AML-193 (cell line): ENCODE measurements around the gene ZNF300.
"Not testable (repeated sequence)": the region's sequence is repeated elsewhere in the genome, so short reads cannot be mapped to it uniquely, and the experiment has no call there.

Source experiments
- DNase-seq, 2 experiments: peaks; one replicate each; lab custom pipeline; 2025; lab: John Stamatoyannopoulos, UW

Gene ZNF300

GRCh38 chr5:150904479-150905311 is at the start of gene ZNF300:
Gene ZNF300, minus strand, starts transcription at chr5:150904980. Its CDS starts 1,825 bp downstream, at chr5:150903155.
- DNase-seq: no peak

GRCh38 chr5:150948539-150948938 is 43.8 kb upstream of the ZNF300 start:
- no peak for DNase-seq

GRCh38 chr5:150946351-150946905 is 41.6 kb upstream of the ZNF300 start:
- no peak for DNase-seq

GRCh38 chr5:150945947-150946346 is 41.2 kb upstream of the ZNF300 start:
- no peak for DNase-seq

GRCh38 chr5:150945486-150945885 is 40.7 kb upstream of the ZNF300 start:
- DNase-seq: no peak

- no peak for DNase-seq
These were observed 26.7 kb upstream of the ZNF300 start for GRCh38 chr5:150931368-150931965.

GRCh38 chr5:150918613-150919012 is 13.8 kb upstream of the ZNF300 start:
- DNase-seq: no peak

- DNase-seq: no peak
These were observed 7.6 kb upstream of the ZNF300 start for GRCh38 chr5:150912312-150912814.

- DNase-seq: no peak
These were observed 518 bp upstream of the ZNF300 start for GRCh38 chr5:150905312-150905683.

GRCh38 chr5:150901446-150901845 is 3.3 kb downstream of the ZNF300 start:
- no peak for DNase-seq

GRCh38 chr5:150895431-150896428 is 9.1 kb downstream of the ZNF300 start:
- DNase-seq: no peak

- DNase-seq: no peak
These were observed 25.4 kb downstream of the ZNF300 start for GRCh38 chr5:150879358-150879757.

GRCh38 chr5:150862070-150862469 is 42.7 kb downstream of the ZNF300 start:
- peak; percentile 80 to 82 for DNase-seq

GRCh38 chr5:150860246-150860821 is 44.4 kb downstream of the ZNF300 start:
- no peak for DNase-seq

GRCh38 chr5:150856700-150857099 is 48.1 kb downstream of the ZNF300 start:
- not testable (repeated sequence) for DNase-seq

- DNase-seq: peak in 1 of 2 experiments; percentile 9
These were observed 51.2 kb downstream of the ZNF300 start for GRCh38 chr5:150853561-150853960.

- no peak for DNase-seq
These were observed 53.7 kb downstream of the ZNF300 start for GRCh38 chr5:150851039-150851438.

- no peak for DNase-seq
These were observed 56.5 kb downstream of the ZNF300 start for GRCh38 chr5:150848271-150848670.

- DNase-seq: no peak
These were observed 57.5 kb downstream of the ZNF300 start for GRCh38 chr5:150847334-150847695.

GRCh38 chr5:150846654-150847333 is 58.0 kb downstream of the ZNF300 start:
- DNase-seq: peak; percentile 93 to 94

GRCh38 chr5:150846308-150846653 is 58.5 kb downstream of the ZNF300 start, which contains the start of gene IRGM:
Gene IRGM, plus strand, starts transcription at chr5:150846521. Its CDS starts 1,603 bp downstream, at chr5:150848124.
- not testable (repeated sequence) for DNase-seq
